Prostate gland (tissue), 2 donors: ENCODE results near the gene FCHSD2. TPM values are rescaled to one million over a fixed set of nuclear protein-coding genes. Genes with fewer than 3 reads are reported as not detected.

Experiments used
- DNase-seq: peaks from one replicate; pipeline ENCODE4 v3.0.0-alpha.2; 2019; ENCODE audit warnings: low spot score
- H3K27ac ChIP-seq, 2 donors: fragments of 200-600 bp; sonication (generic); 2 replicates each; pipeline ENCODE4 v1.5.1; 2017 to 2019
- H3K27me3 ChIP-seq: fragments of 200-600 bp; sonication (generic); replicated peaks from 2 replicates; pipeline ENCODE4 v1.5.1; 2019; ENCODE audit not compliant: insufficient read depth
- H3K36me3 ChIP-seq, 2 donors: fragments of 200-600 bp; sonication (generic); 1 replicate in 1 of 2; 2 replicates in 1 of 2; pipeline versions ENCODE4 v1.5.1 to v1.8.1; 2017 to 2019
- H3K4me1 ChIP-seq: fragments of 200-600 bp; sonication (generic); replicated peaks from 2 replicates; pipeline ENCODE4 v1.5.1; 2019
- H3K4me3 ChIP-seq, 2 donors: fragments of 200-600 bp; sonication (generic); 2 replicates each; pipeline ENCODE4 v1.5.1; 2017 to 2019
- H3K9me3 ChIP-seq: fragments of 200-600 bp; sonication (generic); 2 replicates; pipeline ENCODE4 v1.5.1; 2017
- CTCF ChIP-seq, 4 experiments: fragments of 200-600 bp in 2 of 4; fragments of 450-650 bp in 2 of 4; sonication (generic) in 2 of 4; IDR thresholded peaks; 1 replicate in 3 of 4; 2 replicates in 1 of 4; pipeline ENCODE4 v1.5.1; 2016 to 2019; ENCODE audit warnings: antibody characterized with exemption in 4 of 4, mild to moderate bottlenecking in 2 of 4, moderate library complexity in 2 of 4
- POLR2A ChIP-seq: fragments of 450-650 bp; IDR thresholded peaks from one replicate; pipeline ENCODE4 v1.6.1; 2016; ENCODE audit warnings: antibody characterized with exemption, mild to moderate bottlenecking
- POLR2AphosphoS5 ChIP-seq: sonication (generic); formaldehyde crosslinking; IDR thresholded peaks from one replicate; pipeline ENCODE4 v1.6.1; 2017; ENCODE audit warnings: antibody characterized with exemption
- WGBS: methylation state at CpG from one replicate; pipeline ENCODE4 v1.1.5; 2018; 5-methylcytosine and 5-hydroxymethylcytosine counted together
- intact Hi-C: fragments of 100-400 bp; cut with DNase I; formaldehyde crosslinking; loops from one replicate; pipeline ENCODE4 v1.14.2; 2022
- total RNA-seq, 2 donors: library from RNA; depleted of rRNA; stranded (reverse); fragments of >200 nt; gene quantifications; one replicate each; pipeline ENCODE4 v1.1.0, GENCODE V29; 2016

Gene FCHSD2
- total RNA-seq, 2 donors from 2014 or later, result 9.9 to 45.3 TPM

DNA sequence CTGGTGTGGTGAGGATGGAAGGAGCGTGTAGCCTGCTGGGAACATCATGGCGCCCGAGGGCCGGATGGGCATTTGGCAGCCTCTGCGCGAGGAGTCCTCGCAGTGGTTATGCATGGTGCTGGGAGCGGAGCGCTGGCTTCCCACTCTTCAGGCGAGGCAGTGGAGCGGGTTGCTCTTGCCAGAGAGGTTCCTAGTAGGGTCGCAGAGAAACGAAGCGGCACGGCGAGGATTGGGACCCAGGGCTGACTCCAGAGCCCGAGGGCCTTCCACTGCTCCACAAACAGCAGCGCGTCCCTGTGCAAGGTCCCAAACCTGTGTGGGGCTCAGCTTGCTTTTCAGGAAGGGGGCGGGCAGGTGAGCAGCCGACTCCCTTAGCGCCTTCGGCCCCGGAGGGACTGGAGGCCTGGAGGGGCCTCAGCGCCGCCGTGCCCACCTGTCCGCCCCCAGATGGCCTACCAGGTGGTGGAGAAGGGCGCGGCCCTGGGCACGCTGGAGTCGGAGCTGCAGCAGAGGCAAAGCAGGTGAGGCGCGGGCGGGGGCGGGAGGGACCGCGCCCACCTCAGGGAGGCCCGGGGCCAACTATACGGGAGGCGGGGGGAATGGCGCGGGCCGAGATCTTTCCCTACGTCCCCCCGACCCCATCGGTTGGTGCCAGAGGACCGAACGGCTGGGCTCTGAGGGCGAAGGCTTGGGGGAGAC lies 320.7 kb downstream of the FCHSD2 start:
- peak overlapping the region; percentile 35 to 60 for H3K27ac ChIP-seq
- no peaks in the 10 kb centered on the region for H3K27me3 ChIP-seq
- intact Hi-C loops, result no loop called here
- no peaks in the 10 kb centered on the region for H3K4me1 ChIP-seq
- no peaks in the 10 kb centered on the region for H3K9me3 ChIP-seq
- no peak for DNase-seq
- TF ChIP-seq POLR2A, result no peak
- no peak for TF ChIP-seq CTCF (IDR thresholded peaks at IDR 0.05)
- no peak for TF ChIP-seq POLR2AphosphoS5
- 38% methylated on average over 35 of the region's 50 CpGs for WGBS
- no peaks in the 10 kb centered on the region for H3K36me3 ChIP-seq
- H3K4me3 ChIP-seq, result peak overlapping the region; percentile 20 to 49

DNA sequence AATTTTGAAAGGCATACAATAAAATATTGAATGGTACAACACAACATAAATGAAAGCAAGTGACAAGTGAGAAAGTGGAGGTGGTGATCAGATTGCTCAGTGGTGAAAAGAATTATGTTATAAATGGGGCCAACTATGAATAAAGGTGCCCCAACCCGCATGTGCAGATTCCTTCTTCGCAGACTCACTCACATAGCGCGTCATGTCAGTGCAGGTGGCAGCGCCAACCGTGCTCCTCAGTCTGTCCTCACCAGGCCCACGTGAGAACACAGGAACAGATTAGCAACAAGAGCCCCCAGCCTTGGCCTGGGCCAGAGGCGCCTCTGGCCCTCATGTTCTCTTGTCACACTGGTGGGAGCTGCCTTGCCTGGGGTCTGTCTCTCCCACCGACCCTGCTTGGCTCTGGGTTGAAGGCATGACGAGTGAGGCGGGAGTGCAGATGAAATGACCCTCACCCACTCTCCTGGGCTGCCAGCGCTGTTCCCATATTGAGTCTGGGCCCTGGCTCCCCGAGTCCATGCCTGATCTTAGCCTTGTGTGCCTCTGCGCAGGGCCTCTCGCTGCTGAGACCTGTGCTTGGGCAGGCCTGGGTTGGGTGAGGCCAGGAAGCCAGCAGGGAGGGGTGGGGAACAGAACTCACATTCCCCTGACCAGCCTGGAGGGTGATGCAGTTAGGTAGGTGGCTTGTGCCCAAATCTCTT lies 321.5 kb downstream of the FCHSD2 start:
- no peaks in the 10 kb centered on the region for H3K9me3 ChIP-seq
- H3K4me3 ChIP-seq, result no peak overlapping the region
- intact Hi-C loops, result no loop called here
- no peak overlapping the region for H3K27ac ChIP-seq
- WGBS, result 90% methylated on average over 15 of the region's 15 CpGs
- H3K4me1 ChIP-seq, result peaks cover 1% of the 10 kb centered on the region
- no peaks in the 10 kb centered on the region for H3K27me3 ChIP-seq
- DNase-seq, result no peak
- no peak for TF ChIP-seq POLR2AphosphoS5
- no peak for TF ChIP-seq POLR2A
- no peak for TF ChIP-seq CTCF (IDR thresholded peaks at IDR 0.05)
- no peaks in the 10 kb centered on the region for H3K36me3 ChIP-seq

DNA sequence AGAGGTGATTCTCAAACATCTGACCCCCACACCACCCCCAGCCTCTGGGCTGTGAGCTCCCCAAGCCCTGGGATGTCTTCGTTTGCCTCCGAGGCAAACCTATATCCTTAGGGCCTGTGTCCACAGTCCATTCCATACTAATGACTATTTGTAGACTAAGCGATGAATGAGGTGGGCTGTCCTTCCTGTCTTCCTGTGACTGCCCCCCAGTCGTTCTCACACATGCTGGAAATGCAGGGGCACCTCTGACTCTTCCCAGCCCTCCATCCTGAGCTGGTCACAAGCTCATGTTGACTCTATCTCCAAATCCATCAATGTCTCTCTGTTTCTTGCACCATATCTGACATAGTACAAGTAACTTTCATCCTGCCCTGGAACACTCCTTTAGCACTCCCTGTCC lies 323.1 kb downstream of the FCHSD2 start:
- Histone ChIP-seq H3K27me3 (no peaks in the 10 kb centered on the region), H3K4me3 (no peak overlapping the region), H3K9me3 (no peaks in the 10 kb centered on the region), H3K27ac (no peak overlapping the region), H3K36me3 (no peaks in the 10 kb centered on the region), H3K4me1 (peaks cover 5% of the 10 kb centered on the region)
- DNase-seq, result no peak
- intact Hi-C loops, result no loop called here
- TF ChIP-seq POLR2AphosphoS5, result no peak
- no peak for TF ChIP-seq POLR2A
- no peak for TF ChIP-seq CTCF (IDR thresholded peaks at IDR 0.05)
- WGBS, result 87% methylated on average over 4 of the region's 4 CpGs

DNA sequence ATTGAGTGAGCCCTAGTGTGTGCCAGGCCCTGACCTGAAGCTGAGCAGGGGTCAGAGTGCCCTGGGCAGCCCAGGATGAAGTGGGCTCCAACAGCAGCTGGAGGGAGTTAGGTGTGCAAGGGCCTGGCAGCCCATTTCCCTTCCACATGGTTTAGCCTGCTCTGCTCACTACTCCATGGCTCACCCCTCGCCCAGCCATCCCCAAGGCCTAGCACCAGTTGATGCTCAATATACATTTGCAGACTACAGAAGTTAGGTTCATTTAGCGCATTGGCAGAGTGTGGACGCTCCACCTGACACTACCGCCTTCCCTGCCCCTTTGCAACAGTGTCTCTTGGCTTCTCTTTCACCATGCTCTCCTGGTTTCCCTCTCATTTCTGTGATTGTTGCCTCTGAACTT lies 324.2 kb downstream of the FCHSD2 start:
- no peak overlapping the region for H3K4me3 ChIP-seq
- no peaks in the 10 kb centered on the region for H3K27me3 ChIP-seq
- H3K9me3 ChIP-seq, result no peaks in the 10 kb centered on the region
- DNase-seq, result no peak
- H3K27ac ChIP-seq, result no peak overlapping the region
- no peak for TF ChIP-seq POLR2A
- no peak for TF ChIP-seq POLR2AphosphoS5
- no peak for TF ChIP-seq CTCF (IDR thresholded peaks at IDR 0.05)
- intact Hi-C loops, result no loop called here
- no peaks in the 10 kb centered on the region for H3K36me3 ChIP-seq
- peaks cover 5% of the 10 kb centered on the region for H3K4me1 ChIP-seq
- WGBS, result 94% methylated on average over 4 of the region's 4 CpGs
